Muscle layer of duodenum (tissue), 2 donors: ENCODE results near the gene NUDT9.
"Not testable (repeated sequence)": the region's sequence is repeated elsewhere in the genome, so short reads cannot be mapped to it uniquely, and the experiment has no call there.

ENCODE experiments used
- H3K27ac ChIP-seq: one replicate; pipeline ENCODE4 v1.7.0; 2013; ENCODE audit warnings: mild to moderate bottlenecking, low read length
- H3K27me3 ChIP-seq: one replicate; pipeline ENCODE4 v1.7.0; 2013; ENCODE audit warnings: low read depth, mild to moderate bottlenecking, control low read depth, low read length
- H3K36me3 ChIP-seq, 2 donors: one replicate each; pipeline ENCODE4 v1.7.0; 2013; ENCODE audit warnings: low read length in 2 of 2, control low read depth in 1 of 2, mild to moderate bottlenecking in 1 of 2; ENCODE audit not compliant: insufficient read depth in 2 of 2, control insufficient read depth in 1 of 2
- H3K4me1 ChIP-seq, 2 donors: one replicate each; pipeline ENCODE4 v1.7.0; 2013; ENCODE audit warnings: low read length in 2 of 2, mild to moderate bottlenecking in 2 of 2, control low read depth in 1 of 2, moderate library complexity in 1 of 2; ENCODE audit not compliant: insufficient read depth in 2 of 2, control insufficient read depth in 1 of 2
- H3K4me3 ChIP-seq, 2 donors: one replicate each; pipeline ENCODE4 v1.7.0; 2013; ENCODE audit warnings: low read length in 2 of 2, low read depth in 1 of 2, mild to moderate bottlenecking in 1 of 2
- H3K9me3 ChIP-seq, 2 donors: one replicate each; pipeline ENCODE4 v1.7.0; 2013; ENCODE audit warnings: low read length in 2 of 2, control low read depth in 1 of 2, mild to moderate bottlenecking in 1 of 2; ENCODE audit not compliant: control insufficient read depth in 1 of 2
- donor health status: healthy.

The NUDT9 gene

DNA sequence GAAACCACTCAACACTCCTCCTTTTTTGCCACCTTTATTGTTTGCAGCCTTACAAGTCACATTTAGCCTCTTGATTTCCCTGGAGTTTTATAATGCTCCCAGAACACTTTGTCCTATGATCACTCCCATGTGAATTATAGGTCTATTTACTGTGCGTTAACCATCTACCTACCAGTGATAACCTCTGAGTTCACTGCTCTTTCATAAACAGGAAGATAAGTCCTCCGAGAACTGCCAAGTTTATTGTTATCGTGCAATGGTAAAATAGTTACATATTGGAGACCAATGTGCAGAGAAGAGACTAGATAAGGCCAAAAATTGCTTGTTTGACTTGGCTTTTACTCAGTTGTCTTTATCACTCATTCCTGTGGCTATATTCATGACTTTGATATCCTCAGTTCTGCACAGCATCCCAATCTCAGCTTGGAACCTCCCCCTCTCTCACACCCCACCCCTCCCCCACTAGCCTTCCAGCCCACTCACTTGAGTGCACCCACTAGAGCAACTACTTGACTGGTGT is 12.9 kb upstream of the NUDT9 start:
- Histone ChIP-seq H3K4me1 (peaks cover 0 to 4% of the 10 kb centered on the region in 2 donors), H3K27me3 (no peaks in the 10 kb centered on the region), H3K9me3 (no peaks in the 10 kb centered on the region), H3K27ac (no peak overlapping the region), H3K4me3 (no peak overlapping the region), H3K36me3 (no peaks in the 10 kb centered on the region)

DNA sequence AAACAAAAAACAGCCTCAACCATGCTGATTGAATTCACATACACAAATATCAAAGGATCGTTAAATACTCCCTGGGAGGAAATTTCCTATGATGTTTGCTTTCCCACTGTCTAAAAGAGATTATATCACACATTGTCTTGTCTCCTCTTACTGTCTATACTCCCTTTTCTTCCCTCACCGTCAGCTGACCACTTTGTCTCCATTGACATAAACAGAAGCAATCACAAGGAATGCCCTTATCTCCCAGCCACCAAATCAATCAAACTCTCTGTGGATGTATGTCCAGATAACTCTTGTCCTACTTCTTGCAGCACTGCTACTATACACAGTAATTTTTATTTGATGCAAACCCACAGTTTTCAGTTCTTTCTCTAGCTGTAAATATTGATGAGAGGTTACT is 12.2 kb upstream of the NUDT9 start:
- H3K9me3 ChIP-seq: no peaks in the 10 kb centered on the region
- H3K27ac ChIP-seq: no peak overlapping the region
- peaks cover 0 to 4% of the 10 kb centered on the region in 2 donors for H3K4me1 ChIP-seq
- no peaks in the 10 kb centered on the region for H3K27me3 ChIP-seq
- H3K4me3 ChIP-seq: no peak overlapping the region
- H3K36me3 ChIP-seq: no peaks in the 10 kb centered on the region

DNA sequence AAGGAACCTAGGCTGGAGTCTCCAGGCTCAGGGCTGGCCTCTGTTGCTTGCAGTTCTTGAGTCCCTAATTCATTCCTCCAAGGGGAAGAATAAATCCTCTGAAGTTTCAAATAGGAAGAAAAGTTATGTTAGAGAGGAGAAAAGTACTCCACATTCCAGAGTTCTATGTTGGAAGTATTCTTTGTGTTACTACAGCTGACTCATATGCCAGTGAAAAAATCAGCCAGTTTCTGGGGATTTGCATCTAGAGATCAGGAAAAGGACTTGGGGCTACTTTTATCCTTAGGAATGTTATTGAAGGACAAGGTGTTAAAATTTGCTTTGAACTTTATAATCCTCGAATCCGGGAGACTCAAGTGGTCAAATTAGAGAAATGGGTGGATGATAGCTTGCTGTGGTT is 11.7 kb upstream of the NUDT9 start:
- Histone ChIP-seq H3K4me1 (peaks cover 0 to 4% of the 10 kb centered on the region in 2 donors), H3K36me3 (no peaks in the 10 kb centered on the region), H3K27me3 (no peaks in the 10 kb centered on the region), H3K27ac (no peak overlapping the region), H3K9me3 (no peaks in the 10 kb centered on the region), H3K4me3 (no peak overlapping the region)

DNA sequence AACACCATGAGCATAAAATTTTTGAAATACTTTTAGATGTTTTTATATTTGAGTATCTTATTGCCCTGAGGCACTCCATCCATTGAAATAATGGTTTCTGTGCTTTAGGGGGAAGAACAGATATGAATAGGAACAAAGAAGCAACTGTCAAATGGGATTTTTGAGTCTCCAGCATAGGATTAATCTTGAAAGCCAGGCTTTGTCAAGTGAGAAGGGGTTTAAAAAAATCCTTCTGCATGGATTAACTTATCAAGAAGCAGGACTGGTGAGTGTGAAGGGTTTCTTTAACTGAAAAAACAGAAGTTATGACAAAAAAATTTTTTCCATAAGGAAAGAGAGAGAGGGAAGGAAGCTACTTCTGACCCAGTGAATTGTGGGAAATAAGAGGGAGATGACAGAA is 7.6 kb upstream of the NUDT9 start:
- Histone ChIP-seq H3K27me3 (no peaks in the 10 kb centered on the region), H3K9me3 (no peaks in the 10 kb centered on the region), H3K36me3 (no peaks in the 10 kb centered on the region), H3K4me1 (peaks cover 0 to 3% of the 10 kb centered on the region in 2 donors), H3K27ac (no peak overlapping the region), H3K4me3 (no peak overlapping the region)

DNA sequence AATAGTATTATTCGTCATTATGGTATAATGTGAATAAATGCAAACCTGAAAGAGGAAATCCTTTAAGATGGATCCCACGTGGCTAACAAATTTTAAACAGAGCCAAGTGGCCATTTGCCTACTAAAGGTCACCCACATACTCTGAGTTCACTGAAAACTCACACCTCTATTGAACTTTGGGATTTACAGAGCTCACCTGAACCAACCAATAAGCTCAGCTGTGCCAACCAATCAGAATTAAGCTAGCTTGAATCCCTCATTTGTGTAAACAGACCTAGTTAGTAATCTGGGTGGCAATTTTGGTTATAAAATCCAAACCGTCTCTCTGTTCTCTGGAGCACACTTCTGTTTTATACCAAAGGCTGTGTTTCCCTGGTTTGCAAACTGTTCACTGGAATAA is 5.4 kb upstream of the NUDT9 start:
- Histone ChIP-seq H3K9me3 (no peaks in the 10 kb centered on the region), H3K4me3 (no peak overlapping the region), H3K27ac (no peak overlapping the region), H3K36me3 (no peaks in the 10 kb centered on the region), H3K4me1 (peaks cover 0 to 5% of the 10 kb centered on the region in 2 donors), H3K27me3 (no peaks in the 10 kb centered on the region)

DNA sequence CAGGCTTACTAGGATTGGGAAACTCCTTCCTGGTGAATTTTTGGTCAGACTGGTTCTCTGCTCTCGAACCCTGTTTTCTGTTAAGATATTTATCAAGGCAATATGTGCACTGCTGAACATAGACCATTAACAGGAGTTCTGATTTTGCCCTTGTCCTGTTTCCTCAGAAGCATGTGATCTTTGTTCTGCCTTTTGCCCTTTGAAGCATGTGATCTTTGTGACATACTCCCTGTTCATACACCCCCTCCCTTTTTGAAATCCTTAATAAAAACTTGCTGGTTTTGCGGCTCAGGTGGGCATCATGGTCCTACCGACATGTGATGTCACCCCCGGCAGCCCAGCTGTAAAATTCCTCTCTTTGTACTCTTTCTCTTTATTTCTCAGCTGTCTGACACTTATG is 4.0 kb upstream of the NUDT9 start:
- not testable (repeated sequence) for H3K4me3 ChIP-seq, H3K27ac ChIP-seq, H3K27me3 ChIP-seq

DNA sequence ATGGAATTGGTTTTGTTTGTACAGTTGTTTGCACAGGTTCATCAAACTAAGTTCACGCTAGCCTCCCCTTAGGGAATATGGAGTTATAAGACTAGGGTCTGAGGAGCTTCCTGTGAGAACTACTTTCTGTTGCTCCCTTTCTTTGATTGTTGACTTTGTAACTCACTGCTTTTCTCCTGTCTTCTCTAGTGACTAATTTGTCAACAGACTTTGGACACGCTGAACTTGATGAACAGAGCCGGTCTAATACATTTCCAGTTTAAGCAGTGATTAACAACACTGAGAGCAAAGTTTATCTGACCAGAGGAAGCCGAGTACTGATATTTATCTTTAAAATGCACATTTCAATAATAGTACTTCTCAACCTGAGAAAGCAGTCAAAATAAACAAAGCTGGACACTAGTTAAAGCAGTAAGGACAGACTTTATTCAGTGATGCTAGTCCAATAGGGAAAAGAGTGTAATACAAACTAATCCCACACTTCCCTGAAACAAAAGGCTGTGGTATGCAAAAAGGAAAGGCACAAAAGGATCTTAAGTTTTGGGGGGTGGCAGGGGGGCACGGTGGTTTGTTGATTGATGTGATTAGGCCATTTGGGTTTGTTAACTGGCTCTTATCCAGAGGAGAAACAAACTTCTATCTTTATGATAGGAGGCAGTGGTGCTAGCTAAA is 2.7 kb upstream of the NUDT9 start:
- Histone ChIP-seq H3K27me3 (no peaks in the 10 kb centered on the region), H3K36me3 (no peaks in the 10 kb centered on the region), H3K4me1 (peaks cover 3 to 14% of the 10 kb centered on the region in 2 donors), H3K9me3 (no peaks in the 10 kb centered on the region), H3K27ac (no peak overlapping the region), H3K4me3 (no peak overlapping the region)

More for the DNA sequence above, 4.0 kb upstream of the NUDT9 start:
- not testable (repeated sequence) for H3K4me1 ChIP-seq, H3K36me3 ChIP-seq, H3K9me3 ChIP-seq

DNA sequence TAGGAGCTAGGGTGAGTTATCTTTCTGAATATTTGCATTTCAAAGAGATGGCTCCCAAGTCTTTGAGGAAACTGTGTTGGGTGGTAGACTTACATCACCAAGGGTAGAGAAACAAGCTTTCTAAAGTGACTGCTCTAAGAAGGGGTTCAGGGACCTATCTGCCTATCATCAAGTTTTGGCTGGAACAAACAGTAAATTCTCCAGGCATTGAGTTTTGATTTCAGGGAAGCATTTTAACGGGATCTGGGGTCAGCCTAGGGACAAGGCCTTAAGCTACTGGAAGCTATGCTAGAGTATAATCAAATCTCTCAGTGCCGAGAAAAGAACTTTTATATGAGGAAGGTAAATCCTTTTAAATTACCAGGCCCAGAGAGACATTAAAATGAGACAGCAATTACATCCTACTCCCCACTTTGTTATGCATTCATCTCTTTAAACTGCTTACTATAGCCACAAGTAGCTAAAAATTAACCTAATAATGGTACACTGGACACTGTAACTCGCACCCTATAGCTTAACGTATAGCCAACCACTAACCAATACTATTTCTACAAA is 2.0 kb upstream of the NUDT9 start:
- Histone ChIP-seq H3K4me3 (no peak overlapping the region), H3K4me1 (peaks cover 3 to 14% of the 10 kb centered on the region in 2 donors), H3K9me3 (no peaks in the 10 kb centered on the region), H3K36me3 (no peaks in the 10 kb centered on the region), H3K27me3 (no peaks in the 10 kb centered on the region), H3K27ac (no peak overlapping the region)

DNA sequence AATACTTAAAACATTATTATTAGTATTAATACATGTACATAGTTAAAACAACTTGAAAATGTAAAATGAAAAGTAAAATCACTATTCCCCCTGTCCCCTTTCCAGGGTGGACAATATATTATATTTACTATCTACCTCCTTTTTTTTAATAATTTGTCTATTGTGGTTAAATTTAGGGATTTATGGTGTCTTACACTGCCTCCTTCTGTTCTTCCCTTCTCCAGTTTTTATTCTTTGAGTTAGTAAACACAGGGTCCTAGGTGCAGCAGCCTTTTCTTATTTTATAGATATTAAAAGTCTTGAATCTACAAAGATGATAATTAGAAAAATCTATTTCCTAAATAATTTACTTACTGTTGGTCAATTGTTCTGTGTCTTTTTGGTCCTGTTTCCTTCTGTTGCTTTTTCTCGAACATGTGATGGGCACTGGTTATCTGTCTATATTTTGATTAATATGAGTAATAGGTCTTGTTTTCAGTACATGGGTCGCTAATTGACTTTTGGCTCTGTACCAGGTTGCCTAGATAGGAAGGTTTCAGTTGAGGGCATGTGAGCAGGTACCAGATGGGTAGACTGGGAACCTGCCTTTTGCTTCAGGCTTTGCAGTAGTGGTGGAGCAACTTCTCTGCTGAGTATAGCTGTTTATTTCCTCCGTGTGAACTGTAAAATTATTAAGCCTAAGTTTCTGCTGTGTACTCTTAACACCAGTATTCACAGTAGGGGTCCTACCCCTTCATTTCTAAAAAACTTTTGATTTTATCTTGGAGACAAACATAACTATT is 1.1 kb downstream of the NUDT9 start:
- no peak overlapping the region for H3K27ac ChIP-seq

DNA sequence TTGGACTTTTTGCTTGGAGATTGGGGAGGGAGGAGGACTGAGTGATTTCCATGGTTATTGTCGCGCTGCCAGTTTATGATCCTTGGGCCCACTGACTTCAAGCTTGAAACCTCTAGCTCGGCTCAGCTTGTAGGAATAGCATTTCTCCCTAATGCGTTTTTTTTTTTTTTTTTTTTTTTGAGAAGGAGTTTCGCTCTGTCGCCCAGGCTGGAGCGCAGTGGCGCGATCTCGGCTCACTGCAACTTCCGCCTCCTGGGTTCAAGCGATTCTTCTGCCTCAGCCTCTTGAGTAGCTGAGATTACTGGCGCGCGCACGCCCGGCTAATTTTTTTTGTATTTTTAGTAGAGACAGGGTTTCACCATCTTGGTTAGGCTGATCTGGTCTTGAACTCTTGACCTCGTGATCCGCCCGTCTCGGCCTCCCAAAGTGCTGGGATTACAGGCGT is 1.7 kb downstream of the NUDT9 start:
- not testable (repeated sequence) for H3K36me3 ChIP-seq, H3K27ac ChIP-seq, H3K9me3 ChIP-seq, H3K27me3 ChIP-seq
- peak overlapping the region; percentile 88 to 98 for H3K4me3 ChIP-seq
- peaks cover 3 to 14% of the 10 kb centered on the region in 2 donors for H3K4me1 ChIP-seq

More for the DNA sequence above, 1.1 kb downstream of the NUDT9 start:
- Histone ChIP-seq H3K36me3 (no peaks in the 10 kb centered on the region), H3K4me1 (peaks cover 3 to 14% of the 10 kb centered on the region in 2 donors), H3K4me3 (peak overlapping the region; percentile 88 to 98), H3K27me3 (no peaks in the 10 kb centered on the region), H3K9me3 (no peaks in the 10 kb centered on the region)

DNA sequence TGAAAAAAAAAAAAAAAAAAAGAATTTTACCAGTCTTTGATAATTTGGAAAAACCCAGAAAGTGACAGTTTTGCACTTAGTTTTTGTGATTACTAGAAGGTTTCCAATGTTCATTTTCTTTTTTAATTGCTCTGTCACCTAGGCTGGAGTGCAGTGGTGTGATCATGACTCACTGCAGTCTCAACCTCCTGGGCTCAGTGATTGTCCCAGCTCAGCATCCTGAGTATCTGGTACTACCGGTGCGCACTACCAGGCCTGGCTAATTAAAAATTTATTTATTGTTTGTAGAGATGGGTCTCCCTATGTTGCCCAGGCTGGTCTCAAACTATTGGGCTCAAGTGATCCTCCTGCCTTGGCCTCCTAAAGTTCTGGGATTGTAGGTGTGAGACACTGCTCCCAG is 3.3 kb downstream of the NUDT9 start:
- no peak overlapping the region for H3K27ac ChIP-seq
- H3K9me3 ChIP-seq: no peaks in the 10 kb centered on the region
- no peak overlapping the region for H3K4me3 ChIP-seq
- no peaks in the 10 kb centered on the region for H3K27me3 ChIP-seq
- no peaks in the 10 kb centered on the region for H3K36me3 ChIP-seq
- H3K4me1 ChIP-seq: peaks cover 3 to 14% of the 10 kb centered on the region in 2 donors
